HG02870 (cell line): Measurements from ENCODE around the gene OR1M1.
"Not testable (repeated sequence)": the region's sequence is repeated elsewhere in the genome, so short reads cannot be mapped to it uniquely, and the experiment has no call there.

Source experiments
- ATAC-seq: cut with Tn5 transposase; IDR thresholded peaks from one replicate; pipeline ENCODE4 v1.9.1; 2021; ENCODE audit warnings: mild to moderate bottlenecking, moderate library complexity; ENCODE audit not compliant: unreplicated experiment

Gene OR1M1, protein sequence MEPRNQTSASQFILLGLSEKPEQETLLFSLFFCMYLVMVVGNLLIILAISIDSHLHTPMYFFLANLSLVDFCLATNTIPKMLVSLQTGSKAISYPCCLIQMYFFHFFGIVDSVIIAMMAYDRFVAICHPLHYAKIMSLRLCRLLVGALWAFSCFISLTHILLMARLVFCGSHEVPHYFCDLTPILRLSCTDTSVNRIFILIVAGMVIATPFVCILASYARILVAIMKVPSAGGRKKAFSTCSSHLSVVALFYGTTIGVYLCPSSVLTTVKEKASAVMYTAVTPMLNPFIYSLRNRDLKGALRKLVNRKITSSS

DNA sequence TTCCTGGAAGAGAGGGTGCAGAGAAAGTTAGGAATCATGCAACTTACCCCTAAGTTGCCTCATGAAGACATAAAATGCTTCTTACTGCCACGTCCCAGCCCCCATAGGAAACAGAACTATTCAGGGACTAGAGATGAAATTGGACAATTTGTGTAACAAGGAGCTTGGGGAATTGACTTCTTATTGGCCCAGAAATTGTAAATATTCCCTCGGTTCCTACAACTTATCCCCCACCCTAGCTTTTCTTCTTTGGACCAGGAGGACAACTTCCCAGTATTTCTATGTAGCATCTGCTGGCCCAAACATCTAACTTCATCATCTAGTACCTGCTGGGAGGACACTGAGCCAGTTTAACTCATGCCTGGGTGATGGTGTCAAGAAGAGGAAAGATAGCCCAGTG is at the start of gene OR1M1:
Gene OR1M1 (plus strand): TSS at position 301 of the 400 bp plus-strand sequence. CDS start 6,184 bp downstream, outside the sequence.
- ATAC-seq: no peak

DNA sequence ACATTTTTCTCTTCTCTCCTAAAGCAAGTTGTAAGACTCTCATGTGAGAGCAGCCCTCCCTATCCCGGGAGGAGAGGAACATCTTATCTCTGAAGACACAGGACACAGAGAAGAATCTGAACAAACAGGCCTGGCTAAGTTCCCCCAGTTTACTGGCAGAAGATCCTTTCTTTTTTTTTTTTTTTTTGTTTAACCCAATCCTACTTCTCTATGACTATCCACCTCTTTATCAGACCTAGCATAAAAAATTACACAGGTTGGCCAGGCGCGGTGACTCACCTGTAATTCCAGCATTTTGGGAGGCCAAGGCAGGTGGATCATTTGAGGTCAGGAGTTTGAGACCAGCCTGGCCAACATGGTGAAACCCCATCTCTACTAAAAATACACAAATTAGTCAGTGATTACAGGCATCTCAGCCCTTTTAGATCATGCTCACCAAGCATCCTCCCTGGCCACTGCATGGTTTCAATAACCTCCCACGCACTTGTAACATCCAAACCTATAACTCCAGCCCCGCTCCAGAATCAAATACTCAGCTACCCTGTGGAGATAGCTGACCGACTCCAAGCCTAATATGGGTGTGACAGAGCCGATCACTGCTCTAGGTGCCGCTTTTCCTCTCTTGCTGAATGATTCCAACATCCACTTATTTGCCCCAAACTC is 49.3 kb upstream of the OR1M1 start:
- no peak for ATAC-seq

DNA sequence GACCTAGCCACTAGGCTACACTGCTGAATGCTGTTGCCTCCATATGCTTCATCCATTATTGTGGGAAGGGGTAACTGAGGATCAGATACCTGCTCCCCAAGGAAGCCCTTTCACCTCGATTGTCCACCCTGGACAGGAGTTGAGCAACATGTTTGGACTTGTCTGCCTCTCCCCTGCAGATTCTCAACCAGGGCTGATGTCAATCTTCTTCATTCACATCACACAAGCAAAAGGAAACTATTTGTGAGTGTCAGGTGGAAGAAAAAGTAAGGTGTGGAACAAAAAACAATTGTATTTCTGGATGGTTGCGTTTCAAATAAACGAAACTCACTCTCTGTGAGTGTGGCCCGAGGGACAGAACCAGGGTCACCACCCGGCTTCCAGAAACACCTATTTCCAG is 47.1 kb upstream of the OR1M1 start:
- ATAC-seq: no peak

DNA sequence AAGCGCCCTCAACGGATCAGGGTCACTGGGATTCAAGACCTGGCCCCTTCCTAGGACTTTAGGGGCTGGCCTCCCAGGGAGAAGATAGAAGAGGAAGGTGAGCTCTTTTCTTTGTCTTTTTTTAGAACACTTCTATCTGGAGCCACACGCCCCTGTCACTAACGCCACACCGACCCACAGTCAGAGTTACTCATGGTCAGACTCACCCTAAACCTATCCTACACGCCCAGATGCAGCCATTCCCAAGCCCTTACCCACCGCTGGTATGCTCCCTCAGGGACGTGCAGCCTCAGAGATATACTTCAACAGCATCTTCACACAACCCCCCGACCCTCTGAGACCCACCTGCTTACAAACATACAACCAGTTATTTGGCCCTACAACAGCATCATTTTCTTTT is 46.7 kb upstream of the OR1M1 start:
- no peak for ATAC-seq

DNA sequence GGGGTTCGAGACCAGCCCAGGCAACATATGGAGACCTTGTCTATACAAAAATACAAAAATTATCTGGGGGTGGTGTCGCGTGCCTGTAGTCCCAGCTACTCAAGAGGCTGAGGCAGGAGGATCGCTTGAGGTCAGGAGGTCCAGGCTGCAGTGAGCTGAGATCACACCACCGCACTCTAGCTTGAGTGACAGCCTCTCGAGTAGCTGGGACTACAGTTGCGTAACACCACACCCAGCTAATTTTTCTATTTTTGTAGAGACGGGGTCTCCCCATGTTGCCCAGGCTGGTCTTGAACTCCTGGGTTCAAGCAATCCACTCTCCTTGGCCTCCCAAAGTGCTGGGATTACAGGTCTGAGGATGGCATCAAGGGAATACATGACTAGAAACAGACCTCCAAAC is 45.8 kb upstream of the OR1M1 start:
- no peak for ATAC-seq

DNA sequence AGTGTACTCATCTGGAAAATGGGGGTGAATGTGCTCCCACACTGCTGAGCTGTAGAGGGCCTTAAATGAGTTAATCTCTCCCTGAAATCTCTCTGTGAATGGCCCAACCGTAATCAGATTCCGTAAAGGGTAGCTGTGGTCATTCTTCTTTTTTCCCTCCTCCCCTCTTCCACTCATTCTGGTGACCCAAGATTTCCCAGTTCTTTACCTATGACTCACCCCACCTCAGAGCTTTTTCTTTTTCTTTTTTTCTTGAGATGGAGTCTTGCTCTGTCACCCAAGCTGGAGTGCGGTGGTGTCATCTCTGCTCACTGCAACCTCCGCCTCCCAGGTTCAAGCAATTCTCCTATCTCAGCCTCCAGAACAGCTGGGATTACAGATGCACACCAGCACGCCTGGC is 43.3 kb upstream of the OR1M1 start:
- no peak for ATAC-seq

DNA sequence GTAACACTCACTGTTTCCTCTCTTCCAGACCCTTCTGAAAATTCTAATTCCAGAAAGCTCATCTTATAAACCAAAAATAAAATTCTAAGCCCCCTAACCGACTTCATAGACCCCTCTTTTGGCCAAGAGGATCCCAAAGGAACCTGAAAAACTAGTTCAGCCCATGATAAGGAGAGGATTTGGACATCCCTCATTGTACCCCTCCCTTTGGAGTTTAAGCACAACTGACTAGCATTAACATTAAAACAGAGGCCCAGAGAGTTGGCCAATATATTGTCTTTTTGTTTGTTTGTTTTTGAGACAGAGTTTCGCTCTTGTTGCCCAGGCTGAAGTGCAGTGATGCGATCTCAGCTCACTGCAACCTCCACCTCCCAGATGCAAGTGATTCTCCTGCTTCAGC is 42.4 kb upstream of the OR1M1 start:
- ATAC-seq: no peak

DNA sequence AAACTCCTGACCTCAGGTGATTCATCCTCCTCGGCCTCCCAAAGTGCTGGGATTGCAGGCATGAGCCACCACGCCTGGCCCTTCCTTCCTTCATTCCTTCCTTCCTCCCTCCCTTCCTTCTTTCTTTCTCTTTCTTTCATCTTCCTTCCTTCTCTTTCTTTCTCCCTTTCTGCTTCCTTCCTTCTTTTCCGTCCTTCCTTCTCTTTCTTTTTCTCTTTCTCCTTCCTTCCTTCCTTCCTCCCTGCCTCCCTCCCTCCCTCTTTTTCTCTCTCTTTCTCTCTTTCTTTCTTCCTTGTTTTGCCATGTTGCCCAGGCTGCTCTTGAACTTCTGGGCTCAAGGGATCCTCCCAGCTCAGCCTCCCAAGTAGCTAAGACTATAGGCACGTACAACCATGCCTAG is 40.2 kb upstream of the OR1M1 start:
- no peak for ATAC-seq

DNA sequence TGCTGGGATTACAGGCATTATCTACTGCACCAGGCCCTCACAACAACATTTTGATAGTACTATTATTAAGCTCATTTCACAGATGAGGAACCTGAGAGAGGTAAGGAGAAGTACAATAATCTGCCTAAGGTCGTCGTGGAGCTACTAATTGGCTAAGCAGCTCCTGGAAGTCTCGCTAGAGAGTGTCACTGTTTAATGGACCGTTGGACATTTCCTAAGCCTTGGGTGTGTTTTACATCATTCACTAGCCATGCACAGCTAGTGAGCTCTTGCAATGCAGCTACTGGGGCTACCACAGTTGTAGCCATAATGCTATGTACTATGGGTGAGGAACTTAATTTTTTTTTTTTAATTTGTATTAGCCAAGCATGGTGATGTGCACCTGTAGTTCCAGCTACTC is 34.0 kb upstream of the OR1M1 start:
- no peak for ATAC-seq

DNA sequence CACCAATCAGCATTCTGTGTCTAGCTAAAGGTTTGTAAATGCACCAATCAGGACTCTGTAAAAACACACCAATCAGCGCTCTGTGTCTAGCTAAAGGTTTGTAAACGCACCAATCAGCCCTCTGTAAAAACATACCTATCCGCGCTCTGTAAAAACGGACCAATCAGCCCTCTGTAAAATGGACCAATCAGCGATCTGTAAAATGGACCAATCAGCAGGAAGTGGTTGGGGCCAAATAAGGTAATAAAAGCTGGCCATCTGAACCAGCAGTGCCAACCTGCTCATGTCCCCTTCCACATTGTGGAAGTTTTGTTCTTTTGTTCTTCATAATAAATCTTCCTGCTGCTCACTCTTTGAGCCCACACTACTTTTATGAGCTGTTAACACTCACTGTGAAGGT is 33.2 kb upstream of the OR1M1 start:
- ATAC-seq: not testable (repeated sequence)

DNA sequence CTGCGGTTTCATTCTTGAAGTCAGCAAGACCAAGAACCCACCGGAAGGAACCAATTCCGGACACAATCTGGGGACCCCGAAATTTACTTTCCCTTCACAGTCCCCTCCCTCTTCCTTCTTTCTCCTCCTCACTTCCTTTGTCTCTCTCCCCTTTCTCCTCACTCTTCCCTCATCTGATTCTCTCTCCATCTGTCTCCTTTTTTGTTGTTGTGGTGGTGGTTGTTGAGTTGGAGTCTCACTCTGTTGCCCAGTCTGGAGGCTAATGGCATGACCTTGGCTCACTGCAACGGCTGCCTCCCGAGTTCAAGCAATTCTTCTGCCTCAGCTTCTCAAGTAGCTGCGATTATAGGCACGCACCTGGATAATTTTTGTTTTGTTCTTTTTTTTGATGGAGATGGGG is 32.7 kb upstream of the OR1M1 start:
- ATAC-seq: no peak

DNA sequence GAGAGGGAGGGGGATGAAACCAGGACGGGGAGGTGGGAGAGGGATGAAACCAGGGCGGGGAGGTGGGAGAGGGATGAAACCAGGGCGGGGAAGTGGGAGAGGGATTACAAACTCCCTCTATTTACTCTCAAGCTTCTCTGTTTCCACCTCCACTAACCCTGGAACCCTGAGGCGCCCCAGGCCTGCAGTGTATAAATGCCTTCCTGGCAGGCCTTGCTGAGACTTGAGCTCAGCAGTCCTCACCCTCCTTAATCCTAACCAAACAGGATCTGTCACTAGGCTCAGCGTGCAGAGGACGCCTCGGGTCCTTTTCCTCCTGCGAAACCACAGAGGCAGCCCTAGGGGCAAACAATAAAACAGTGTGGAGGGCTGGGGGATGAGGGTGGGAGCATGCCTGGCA is 32.1 kb upstream of the OR1M1 start:
- no peak for ATAC-seq

DNA sequence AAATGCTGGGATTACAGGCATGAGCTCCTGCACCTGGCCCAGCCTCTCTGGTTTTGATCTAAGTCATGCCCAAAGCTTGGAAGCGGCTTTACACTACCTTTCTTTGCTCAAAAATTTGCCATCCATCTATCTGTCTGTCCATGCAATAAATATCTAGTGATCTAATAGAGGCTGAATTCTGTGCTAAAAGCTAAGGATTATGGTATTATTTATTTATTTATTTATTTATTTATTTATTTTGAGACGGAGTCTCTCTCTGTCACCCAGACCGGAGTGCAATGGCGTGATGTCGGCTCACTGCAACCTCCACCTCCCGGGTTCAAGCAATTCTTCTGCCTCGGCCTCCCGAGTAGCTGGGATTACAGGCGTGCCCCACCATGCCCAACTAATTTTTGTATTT is 30.7 kb upstream of the OR1M1 start:
- ATAC-seq: not testable (repeated sequence)

DNA sequence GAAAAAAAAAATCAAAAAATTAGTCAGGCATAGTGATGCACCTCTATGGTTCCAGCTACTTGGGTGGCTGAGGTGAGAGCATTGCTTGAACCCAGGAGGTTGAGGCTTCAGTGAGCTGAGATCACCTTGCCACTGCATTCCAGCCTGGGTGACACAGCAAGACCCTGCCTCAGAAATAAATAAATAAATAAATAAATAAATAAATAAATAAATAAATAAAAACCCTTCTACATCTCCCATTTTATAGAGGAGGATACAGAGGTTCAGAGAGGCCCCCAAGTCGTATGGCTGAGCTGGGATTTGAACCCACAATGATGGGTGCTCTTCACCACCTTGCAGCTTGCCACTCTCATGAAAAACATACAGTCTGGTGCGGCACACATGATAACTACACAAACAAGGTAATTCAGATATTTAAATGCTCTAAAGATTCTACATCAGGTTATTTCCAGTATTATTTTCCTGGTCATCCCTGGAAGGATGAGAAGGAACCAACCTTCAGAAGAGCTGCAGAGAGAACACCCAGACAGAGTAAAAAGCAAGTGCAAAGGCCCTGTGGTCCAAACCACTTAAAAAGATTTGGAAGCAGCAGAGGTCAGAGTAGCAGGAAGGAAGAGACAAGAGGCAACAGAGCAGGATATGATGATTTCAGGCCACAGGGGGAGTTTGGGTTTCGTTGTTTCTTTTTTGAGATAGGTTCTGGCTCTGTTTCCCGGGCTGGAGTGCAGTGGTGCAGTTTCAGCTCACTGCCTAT is 29.2 kb upstream of the OR1M1 start:
- ATAC-seq: no peak

DNA sequence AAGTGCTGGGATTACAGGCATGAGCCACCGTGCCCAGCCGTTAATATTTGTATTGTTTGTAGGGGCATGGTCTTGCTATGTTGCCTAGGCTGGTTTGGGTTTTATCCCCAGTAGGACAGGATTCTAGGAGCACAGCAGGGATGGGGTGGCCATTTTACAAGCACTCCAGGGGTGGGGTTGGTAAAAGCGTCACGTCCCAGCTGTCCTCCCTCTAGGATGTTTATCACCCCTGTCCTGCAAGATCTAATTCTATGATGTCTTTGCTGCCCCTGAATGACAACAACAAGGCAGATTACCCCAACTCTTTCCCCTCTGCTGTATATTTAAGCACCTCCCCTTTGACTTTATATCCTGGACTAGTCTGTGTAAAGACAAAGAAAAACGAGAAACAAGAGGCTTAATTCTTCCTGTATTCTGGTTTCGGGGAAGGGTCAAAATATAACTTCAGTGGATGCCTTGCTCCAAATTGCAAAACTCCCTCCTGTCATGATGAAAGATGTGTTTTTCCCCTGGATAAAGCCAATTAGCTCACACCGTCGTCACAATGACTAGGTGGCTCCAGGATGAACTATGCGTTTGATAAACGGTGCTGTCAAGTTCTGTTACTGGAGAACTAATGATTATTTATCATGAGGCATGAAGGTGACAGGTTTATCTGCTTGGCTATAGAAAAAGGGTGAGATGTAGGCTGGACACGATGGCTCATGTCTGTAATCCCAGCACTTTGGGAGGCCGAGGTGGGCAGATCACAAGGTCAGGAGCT is 27.8 kb upstream of the OR1M1 start:
- ATAC-seq: no peak

DNA sequence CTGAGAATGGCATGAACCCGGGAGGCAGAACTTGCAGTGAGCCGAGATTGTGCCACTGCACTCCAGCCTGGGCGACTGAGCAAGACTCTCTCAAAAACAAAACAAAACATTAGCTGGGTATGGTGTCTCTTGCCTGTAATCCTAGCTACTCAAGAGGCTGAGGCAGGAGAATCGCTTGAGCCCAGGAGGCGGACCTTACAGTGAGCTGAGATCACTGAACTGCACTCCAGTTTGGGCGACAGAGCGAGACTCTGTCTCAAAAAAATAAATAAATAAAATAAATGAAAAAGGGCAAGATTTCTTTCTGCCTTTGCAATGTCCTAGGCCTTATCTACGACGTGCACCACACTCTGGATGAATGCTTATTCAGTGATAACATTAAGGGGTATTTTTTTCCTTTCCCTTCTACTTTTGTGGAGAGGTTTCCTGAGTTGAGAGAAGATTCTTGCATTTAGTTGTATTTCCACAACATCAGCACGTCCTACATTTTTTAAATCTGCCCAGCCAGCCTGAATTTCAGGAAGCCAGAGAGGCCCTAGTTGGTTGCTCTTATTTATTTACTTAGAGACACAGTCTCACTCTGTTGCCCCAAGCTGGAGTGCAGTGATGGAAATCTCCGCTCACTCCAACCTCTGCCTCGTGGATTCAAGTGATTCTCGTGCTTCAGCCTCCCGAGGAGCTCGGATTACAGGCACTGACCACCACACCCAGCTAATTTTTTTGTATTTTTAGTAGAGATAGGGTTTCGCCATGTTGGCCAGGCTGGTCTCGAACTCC is 26.1 kb upstream of the OR1M1 start:
- ATAC-seq: no peak

DNA sequence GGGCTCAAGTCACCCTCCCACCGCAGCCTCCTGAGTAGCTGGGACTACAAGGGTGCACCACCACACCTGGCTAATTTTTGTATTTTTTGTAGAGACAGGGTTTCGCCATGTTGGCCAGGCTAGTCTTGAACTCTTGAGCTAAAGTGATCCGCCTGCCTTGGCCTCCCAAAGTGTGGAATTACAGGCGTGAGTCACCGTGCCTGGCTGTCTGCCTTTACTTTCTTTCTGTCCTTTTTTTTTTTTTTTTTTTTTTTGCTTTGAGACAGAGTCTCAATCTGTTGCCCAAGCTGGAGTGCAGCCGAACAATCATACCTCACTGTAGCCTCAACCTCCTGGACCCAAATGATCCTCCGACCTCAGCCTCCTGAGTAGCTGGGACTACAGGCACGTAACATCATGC is 25.0 kb upstream of the OR1M1 start:
- ATAC-seq: no peak

DNA sequence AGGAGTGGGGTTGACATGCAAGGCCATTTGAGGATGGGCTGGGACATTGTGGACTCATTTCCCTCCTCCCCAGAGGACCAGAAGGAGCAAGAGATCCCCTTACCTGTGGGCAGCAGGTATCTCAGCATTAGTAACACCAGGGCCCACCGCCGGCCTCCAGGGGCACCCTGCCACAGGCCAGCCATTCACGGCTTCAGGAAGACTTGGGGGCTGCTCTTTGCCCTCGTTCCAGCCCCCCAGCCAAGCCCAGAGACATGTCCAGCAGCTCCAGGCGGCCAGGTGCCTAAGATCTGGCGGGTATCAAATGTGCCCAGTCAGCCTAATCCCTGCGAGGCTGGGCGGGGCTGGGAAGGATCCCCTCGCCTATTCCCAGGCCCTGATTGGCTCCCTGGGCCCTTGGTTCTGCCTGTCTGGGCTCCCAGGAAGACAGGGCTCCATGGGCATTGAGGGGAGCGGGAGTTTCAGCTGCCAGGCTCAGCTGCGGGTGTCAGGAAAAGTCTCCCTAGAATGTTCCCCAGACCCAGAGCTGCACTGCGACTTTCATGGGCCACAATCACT is 21.3 kb upstream of the OR1M1 start:
- ATAC-seq: no peak

DNA sequence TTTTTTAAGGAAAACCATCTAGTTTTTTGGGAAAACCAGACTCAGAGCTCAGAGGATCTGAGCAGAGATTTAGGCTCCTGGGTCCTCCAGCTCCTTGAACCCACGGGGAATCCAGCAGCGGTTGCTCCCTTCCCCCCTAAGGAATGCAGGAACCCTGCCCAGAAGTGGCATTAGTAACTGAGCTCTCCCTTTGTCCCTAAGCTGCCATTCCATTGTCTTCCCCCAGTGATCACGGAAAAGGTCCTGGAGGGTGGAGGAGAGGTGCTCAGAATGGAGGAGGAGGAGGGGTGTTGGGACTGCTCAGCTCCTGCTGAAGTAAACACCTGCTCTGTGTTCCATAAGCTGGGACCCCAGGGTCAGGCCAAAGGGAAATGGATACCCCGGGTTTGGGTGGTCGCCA is 16.8 kb upstream of the OR1M1 start:
- ATAC-seq: no peak

DNA sequence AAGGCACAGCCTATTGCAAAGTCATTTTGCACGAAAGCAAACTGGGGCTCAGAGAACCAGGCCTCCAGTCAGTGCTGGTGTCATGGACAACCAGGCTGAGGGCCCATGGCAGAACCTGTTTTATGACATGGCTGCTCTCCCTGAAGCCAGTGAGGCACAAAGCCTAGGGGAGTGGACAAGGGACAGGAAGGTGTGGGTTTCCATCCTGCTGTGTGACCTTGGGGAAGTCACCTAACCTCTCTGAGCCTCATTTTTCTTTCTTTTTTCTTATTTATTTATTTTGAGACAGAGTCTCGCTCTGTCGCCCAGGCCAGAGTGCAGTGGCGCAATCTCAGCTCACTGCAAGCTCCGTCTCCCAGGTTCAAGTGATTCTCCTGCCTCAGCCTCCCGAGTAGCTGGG is 15.1 kb upstream of the OR1M1 start:
- ATAC-seq: not testable (repeated sequence)
